HG03342 (cell line): ENCODE data around the gene RUSC1.
"Not testable (repeated sequence)": the region's sequence is repeated elsewhere in the genome, so short reads cannot be mapped to it uniquely, and the experiment has no call there.

ENCODE experiments used
- ATAC-seq: cut with Tn5 transposase; IDR thresholded peaks from one replicate; pipeline ENCODE4 v1.9.1; 2021; ENCODE audit warnings: mild to moderate bottlenecking, moderate library complexity; ENCODE audit not compliant: unreplicated experiment

The RUSC1 gene

DNA sequence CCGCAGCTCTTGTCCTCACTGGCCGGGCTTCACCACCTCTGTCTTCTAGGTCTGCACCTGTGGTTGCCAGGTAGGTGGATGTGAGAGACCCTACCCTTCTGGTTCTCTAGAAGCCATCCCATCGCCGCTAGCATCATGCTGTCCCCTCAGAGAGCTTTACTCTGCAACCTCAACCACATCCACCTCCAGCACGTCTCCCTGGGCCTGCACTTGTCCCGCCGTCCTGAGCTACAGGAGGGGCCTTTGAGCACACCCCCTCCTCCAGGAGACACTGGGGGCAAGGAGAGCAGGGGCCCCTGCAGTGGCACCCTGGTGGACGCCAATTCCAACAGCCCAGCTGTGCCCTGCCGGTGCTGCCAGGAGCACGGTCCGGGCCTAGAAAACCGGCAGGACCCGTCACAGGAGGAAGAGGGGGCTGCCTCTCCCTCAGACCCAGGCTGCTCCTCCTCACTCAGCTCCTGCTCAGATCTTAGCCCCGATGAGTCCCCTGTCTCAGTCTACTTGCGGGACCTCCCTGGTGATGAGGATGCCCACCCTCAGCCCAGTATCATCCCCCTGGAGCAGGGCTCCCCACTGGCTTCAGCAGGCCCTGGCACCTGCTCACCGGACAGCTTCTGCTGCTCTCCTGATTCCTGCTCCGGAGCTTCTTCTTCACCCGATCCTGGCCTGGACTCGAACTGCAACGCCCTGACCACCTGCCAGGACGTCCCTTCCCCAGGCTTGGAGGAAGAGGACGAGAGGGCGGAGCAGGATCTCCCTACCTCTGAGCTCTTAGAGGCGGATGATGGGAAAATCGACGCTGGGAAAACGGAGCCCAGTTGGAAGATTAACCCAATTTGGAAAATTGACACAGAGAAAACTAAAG, 1.2 kb downstream of the RUSC1 start:
- no peak for ATAC-seq

DNA sequence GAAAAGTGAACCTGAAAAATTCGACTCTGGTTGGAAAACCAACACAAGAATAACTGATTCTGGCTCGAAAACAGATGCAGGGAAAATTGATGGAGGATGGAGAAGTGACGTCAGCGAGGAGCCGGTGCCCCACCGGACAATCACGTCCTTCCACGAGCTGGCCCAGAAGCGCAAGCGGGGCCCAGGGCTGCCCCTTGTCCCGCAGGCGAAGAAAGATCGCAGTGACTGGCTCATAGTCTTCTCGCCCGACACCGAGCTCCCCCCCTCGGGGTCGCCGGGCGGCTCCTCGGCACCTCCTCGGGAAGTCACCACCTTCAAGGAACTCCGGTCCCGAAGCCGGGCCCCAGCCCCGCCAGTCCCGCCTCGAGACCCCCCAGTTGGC, 1.9 kb downstream of the RUSC1 start:
- no peak for ATAC-seq

DNA sequence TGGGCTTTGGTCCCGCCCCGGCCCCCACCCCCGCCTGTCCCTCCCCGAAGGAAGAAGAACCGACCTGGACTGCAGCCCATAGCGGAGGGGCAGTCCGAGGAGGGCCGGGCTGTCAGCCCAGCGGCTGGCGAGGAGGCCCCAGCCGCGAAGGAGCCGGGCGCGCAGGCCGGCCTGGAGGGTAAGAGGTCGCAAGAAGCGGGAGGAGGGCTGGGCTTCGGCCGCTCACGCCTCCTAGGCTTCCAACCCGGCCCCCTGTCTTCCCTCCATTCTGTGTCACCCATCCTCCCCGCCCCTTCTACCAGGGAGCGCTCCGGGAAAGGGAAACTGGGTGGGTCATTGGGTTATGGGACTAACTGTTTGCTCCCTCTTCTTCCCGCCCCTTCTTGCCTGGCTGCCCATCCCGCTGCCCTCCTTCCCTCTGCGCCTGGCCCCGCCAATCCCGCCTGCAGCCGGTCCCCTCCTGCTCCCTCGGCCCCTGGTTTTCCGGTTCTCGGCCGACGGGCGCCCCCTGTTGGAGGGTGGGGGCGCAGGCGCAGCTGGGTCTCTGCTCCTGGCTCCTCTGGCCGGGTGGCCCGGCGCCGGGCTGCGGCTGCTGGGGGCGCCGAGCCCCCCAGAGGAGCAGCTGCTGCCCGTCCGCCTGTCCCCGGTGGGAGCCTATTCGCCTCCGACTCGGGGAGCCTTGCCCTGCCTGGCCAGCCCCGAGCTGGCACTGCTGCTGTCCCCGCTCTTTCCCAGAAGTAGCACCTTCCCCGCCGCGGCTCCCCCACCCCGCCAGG, 2.4 kb downstream of the RUSC1 start:
- peak; percentile 43 for ATAC-seq

DNA sequence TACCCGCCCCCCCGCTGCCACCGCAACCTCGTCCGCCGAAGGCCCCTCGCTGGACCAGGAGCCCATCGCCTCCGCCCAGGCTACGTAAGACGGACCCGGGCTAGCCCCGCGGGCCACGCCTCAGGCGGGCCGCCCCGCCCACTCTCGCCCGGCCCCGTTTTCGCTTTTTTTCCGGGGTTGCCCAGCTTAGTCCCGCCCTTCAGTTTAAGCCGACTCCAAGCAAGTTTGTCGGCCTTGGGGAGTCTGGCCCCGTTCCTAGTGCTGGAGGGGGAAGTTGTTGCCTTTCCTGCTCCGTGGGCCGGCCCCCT, 3.0 kb downstream of the RUSC1 start:
- ATAC-seq = peak; percentile 30

DNA sequence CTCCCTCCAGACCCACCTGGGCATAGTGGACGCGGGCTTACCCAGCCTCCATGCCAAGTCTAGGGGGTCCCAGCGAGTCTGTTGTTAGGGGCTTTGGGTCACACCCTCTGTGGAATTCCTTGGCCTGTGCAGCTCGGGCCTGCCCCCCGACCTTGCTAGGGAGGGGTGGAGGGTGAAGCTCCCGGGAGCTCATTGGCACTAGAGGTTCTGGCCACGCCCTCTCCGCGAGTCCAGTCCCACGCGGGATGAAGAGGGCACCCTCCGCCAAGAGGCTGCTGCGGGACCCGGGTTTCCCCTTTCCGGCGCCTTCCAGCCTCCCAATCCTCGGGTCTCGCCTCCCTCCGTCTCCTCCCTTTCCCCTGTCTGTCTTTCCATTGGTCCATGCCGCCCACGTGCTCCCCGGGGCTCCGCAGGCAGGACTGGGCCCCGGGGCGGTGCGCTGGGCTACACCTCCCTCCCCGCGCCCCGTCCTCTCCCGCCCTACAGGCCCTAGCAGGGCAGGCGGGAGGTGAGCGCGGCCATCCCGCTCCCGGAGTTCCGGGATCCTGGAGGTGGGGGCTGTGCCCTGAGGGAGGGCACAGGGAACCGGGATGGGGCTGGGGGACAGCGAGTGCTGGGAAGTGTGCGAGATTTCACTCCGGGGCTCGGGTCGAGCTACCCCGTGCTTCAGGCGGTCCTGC, 3.5 kb downstream of the RUSC1 start:
- peak; percentile 61 for ATAC-seq

DNA sequence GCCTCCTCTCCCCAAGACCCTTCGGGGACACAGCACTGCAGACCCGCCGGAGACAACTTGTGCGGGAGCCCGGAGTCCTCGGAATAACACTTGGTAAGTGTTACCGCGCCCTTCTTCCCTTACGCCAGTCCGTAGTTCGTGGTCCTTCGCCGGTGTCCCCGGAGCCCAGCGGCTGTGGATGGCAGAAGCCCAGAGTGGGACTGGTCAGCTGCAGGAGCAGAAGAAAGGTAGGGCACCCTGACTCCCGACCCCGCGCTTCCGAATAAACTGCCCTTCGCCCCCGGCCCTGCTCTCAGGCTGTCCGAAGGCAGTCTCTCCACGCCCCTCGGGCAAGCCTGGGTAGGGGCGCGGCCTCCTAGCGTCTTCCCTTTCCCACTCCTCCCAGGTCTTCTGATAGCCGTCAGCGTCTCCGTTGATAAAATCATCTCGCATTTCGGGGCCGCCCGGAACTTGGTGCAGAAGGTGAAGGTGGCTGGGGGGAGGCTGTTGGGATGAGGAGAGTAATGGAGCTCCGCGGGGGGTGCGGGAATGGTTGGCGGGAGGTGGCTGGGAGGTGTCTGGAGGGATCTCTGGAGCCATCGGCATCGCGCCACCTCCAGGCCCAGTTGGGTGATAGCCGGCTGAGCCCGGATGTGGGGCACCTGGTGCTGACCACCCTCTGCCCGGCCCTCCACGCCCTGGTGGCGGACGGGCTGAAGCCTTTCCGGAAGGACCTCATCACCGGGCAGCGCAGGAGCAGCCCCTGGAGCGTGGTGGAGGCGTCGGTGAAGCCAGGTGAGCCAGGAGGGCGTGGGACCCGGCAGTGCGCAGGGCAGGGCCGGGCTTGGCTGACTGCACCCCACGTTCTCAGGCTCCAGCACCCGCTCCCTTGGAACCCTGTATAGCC, 4.3 kb downstream of the RUSC1 start:
- no peak for ATAC-seq

DNA sequence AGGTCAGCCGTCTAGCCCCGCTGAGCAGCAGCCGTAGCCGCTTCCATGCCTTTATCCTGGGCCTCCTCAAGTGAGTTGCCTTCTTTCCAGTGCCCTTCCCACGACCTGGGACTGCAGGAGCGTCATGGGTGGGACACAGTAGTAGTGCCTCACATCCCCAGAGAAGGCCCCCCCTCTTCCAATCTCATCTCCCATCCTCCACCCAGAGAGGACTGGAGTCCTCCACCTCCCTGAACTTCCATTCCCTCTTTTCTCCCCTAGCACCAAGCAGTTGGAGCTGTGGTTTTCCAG, 4.9 kb downstream of the RUSC1 start:
- ATAC-seq = no peak

DNA sequence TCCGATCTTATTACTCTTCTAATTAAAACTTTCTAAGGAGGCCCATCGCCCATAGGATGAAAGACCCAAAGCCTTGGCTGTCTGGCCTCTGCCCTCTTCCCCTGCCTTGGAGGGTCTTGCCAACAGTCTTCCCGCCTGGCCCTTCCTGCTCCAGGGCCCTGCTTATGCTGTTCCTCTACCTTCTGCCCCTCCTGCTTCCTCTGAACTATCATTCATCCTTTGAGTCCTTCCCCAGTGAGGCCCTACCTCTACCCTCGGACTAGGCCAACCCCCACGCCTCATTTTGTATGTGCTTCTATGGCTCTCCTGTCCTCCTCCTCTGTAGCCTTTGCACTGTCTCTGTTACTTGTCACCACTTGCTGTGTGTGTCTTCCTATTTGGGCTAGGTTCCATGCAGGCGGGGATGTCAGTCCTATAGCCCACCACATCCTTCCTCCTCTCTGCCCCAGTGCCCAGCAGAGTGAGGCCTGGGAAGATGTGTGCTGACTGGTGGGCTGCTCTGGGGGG, 5.4 kb downstream of the RUSC1 start:
- ATAC-seq = no peak

DNA sequence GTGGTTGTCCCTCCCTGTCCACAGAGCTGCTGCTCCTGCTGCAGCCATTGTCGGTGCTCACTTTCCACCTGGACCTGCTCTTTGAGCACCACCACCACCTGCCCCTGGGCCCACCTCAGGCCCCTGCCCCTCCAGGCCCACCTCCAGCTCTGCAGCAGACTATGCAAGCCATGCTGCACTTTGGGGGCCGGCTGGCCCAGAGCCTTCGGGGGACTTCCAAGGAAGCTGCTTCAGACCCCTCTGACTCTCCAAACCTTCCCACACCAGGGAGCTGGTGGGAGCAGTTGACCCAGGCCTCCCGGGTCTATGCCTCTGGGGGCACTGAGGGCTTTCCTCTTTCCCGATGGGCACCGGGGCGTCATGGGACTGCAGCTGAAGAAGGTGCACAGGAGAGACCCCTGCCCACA, 5.9 kb downstream of the RUSC1 start:
- ATAC-seq = no peak

DNA sequence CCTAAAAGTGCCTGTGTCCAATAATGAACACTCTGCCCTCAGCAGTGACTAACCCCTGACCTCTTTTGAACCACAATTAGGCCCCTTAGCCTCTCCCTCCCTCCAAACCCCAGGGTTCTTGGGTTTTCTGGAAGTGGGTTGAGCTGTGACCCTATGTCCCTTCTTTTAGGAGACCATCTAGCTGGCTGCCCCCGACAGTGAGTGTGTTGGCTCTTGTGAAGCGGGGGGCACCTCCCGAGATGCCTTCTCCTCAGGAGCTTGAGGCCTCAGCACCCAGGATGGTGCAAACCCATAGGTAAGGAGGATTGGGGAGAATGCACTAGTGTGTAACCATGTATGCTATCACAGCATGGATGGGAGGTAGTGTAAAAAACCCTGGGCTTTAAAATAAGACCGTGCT, 7.3 kb downstream of the RUSC1 start:
- ATAC-seq = no peak

DNA sequence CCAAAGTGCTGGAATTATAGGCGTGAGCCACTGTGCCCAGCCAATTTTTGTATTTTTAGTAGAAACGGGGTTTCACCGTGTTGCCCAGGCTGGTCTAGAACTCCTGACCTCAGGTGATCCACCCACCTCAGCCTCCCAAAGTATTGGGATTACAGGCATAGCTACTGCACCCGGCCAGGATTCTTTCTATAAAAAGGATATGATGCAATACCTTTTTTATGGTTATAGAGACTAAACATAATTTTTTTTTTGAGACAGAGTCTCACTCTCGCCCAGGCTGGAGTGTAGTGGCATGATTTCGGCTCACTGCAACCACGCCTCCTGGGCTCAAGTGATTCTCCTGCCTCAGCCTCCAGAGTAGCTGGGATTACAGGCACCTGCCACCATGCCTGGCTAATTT, 8.2 kb downstream of the RUSC1 start:
- ATAC-seq = not testable (repeated sequence)

DNA sequence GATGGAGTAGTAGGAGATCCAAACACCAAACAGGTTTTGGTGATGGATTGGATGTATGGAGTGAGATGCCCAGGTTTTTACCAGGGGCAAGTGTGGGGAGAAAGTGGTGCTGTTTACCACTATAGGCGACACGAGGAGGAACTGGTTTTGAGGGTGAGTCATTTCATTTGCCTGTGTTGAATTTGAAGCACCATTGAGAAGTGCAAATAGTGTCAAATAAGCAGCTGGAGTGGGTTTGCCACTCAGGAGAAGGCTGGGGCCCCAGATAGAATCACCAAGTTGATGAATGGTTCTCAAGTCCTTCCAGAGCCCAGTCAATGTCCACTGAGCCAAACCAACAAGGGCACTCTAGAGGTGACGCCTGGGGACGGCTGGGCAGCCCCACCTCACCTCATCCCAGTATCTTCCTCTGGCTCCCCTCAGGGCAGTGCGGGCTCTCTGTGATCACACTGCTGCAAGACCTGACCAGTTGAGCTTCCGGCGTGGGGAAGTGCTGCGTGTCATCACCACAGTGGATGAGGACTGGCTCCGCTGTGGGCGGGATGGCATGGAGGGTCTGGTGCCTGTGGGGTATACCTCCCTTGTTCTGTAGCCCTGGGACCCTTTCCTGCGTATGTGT, 9.4 kb downstream of the RUSC1 start:
- no peak for ATAC-seq

DNA sequence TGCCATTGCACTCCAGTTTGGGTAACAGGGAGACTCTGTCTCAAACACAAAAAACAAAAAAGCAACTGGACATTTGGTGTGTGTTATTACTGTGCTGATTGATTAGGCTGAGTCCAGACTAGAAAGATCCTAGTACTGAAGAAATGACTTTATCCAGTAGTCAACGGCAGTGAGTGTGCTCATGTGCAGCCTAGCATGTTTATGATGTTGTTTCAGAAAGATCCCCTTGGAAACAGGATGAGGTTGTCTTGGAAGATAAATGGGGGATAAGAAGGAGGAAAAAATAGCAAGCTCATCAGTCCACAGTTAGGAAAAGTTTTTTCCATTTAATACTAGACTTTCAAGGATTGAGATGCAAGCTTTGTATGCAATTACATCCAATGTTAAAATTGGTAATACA, 14.3 kb downstream of the RUSC1 start:
- no peak for ATAC-seq

DNA sequence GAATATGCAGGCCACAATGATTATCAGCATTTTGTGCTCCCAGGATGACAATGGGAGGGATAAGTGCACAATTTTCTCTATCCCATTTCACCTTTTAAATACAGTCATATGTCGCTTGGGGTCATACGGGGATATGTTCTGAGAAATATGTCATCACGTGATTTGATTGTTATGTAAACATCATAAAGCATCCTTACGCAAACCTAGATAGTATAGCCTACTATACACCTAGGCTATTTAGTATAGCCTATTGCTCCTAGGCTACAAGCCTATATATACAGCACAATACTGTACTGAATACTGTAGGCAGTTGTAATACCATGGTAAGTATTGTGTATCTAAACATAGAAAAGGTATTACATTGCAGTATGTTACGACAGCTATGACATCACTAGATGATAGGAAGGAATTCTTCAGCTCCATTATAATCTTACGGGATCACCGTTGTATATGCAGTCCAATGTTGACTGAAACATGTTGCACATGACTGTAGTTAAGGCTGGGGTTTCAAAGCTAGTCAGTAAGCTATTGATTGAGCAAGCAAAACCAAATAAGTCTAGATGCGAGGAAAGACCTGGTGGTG, 18.9 kb downstream of the RUSC1 start:
- ATAC-seq = no peak

DNA sequence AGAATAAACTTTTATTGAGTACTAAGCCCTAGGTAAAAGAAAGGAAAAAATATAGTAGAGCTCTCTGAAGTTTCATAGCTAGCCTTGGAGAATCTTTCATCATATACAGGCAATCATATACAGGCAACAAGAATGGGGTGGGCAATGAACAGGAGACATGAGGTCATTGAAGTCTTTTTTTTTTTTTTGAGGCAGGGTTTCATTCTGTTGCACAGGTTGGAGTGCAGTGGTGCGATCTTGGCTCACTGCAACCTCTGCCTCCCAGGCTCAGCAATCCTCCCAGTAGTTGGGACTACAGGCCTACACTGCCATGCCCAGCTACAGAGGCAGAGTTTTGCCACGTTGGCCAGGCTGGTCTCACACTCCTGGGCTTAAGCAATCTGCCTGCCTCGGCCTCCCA, 22.1 kb downstream of the RUSC1 start:
- no peak for ATAC-seq

DNA sequence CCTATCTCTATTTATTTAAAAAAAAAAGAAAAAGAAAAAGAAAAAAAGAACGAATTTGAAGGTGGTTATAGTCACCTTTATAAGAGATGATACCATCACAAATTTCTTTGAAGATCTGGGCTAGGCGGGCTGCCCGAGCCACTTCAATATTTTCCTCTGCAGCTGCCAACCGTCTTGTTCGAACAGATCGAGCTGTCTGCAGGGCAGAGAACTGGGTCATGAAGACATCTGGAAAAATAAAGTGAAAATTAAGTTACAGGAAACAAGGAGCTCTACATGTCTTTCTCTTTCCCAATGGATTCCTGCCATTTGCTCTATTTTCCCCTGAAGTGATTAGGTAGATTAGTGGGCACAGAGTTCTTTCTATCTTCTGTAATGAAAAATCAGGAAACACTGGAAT, 31.9 kb downstream of the RUSC1 start:
- ATAC-seq = no peak

DNA sequence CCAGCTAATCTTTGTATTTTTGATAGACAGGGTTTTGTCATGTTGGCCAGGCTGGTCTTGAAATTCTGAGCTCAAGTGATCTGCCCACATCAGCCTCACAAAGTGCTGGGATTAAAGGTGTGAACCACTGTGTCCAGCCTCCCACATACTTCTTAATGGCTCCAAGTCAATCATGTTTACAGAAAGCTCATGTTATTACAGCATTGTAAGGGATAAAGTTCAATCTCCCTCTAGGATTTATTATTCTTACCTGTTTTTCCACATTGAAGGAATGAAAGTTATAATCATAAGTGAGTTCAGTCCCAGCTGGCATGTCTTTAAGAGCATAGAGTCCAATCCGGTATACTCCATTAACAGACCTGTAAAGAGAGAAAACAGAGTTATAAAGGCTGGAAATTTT, 39.4 kb downstream of the RUSC1 start:
- no peak for ATAC-seq

DNA sequence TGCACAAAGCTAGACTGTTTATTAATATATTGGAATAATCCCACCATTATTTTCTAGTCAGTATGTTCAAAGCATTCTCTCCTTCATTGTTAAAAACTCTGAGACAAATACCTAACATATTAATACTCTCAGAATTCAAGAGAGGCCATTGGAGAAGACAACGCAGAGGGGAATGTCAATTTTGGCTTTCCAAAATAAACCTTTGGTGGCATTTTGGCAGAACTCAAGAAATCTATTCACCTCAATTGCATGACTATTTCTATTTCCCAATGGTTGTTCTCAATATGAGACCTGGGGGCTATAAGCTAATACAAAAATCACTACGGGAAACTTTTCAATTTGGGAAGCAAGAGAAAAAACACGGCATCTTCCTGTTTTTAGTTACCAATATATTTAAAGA, 58.5 kb downstream of the RUSC1 start:
- no peak for ATAC-seq

DNA sequence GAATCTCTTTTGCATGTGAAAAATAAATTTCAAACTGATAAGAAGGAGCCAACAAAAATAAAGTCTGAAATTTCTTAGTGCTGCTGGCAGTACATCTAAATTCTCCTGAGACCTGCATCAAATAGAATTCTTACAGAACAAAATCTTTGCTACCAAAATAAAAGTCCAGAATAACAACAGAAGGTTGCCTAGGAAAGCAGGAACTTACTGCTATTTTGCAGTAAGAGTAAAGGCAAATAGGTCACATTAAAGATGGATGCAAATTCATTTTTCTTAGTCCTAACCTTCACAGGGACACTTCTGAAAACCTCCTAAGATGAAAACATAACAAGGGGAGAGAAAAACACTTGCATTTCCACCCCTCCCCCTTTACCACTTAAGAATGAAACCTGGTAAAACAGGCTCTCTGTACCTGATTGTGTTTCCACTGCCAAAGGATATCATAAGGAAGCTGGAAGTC, 59.0 kb downstream of the RUSC1 start:
- ATAC-seq = no peak
